GM12891 (cell line): ENCODE data around the gene PIGO.

Experiments
- DNase-seq: peaks from one replicate; pipeline ENCODE4 v3.0.0; 2011; ENCODE audit warnings: low spot score; ENCODE audit not compliant: insufficient read length
- FAIRE-seq: peaks from 2 replicates; lab custom pipeline; 2011; peaks lifted over from hg19 to GRCh38; lab: Jason Lieb, UNC
- PAX5 ChIP-seq: IDR thresholded peaks from 2 replicates; pipeline ENCODE4 v1.6.1; 2011; ENCODE audit warnings: low read length, moderate library complexity, mild to moderate bottlenecking; ENCODE audit not compliant: insufficient read depth, severe bottlenecking
- POLR2A ChIP-seq: IDR thresholded peaks from 2 replicates; pipeline ENCODE4 v1.6.1; 2011; ENCODE audit warnings: low read depth, low read length, control low read depth
- POLR2AphosphoS5 ChIP-seq: IDR thresholded peaks from 2 replicates; pipeline ENCODE4 v1.6.1; 2011; ENCODE audit warnings: low read depth, low read length, control low read depth
- POU2F2 ChIP-seq: IDR thresholded peaks from 2 replicates; pipeline ENCODE4 v1.6.1; 2011; ENCODE audit warnings: low read depth, mild to moderate bottlenecking, control low read depth, low read length, moderate library complexity
- SPI1 ChIP-seq: IDR thresholded peaks from 2 replicates; pipeline ENCODE4 v1.6.1; 2011; ENCODE audit warnings: low read depth, low read length, control low read depth
- TAF1 ChIP-seq: IDR thresholded peaks from 2 replicates; pipeline ENCODE4 v1.6.1; 2011; ENCODE audit warnings: low read depth, low read length, control low read depth

Gene PIGO

GRCh38 chr9:35097573-35097972 lies 1.2 kb upstream of the PIGO start:
- DNase-seq = no peak
- 0 out of 2 replicates have a peak, but pooled peaks have one; percentile 20 for TF ChIP-seq POLR2A
- no peak for TF ChIP-seq PAX5
- FAIRE-seq = no peak

- DNase-seq (no peak), FAIRE-seq (no peak)
- TF ChIP-seq POLR2A = no peak
Measured at GRCh38 chr9:35091536-35091935, 4.9 kb downstream of the PIGO start.

- TF ChIP-seq SPI1 (no peak), POLR2A (no peak), TAF1 (no peak), PAX5 (no peak), POLR2AphosphoS5 (no peak), POU2F2 (no peak)
- FAIRE-seq (no peak), DNase-seq (no peak)
Measured at GRCh38 chr9:35089434-35089833, 7.0 kb downstream of the PIGO start.

- FAIRE-seq = no peak
- DNase-seq = no peak
- TF ChIP-seq POU2F2 = no peak
- TF ChIP-seq POLR2AphosphoS5 = no peak
- no peak for TF ChIP-seq PAX5
- no peak for TF ChIP-seq TAF1
- TF ChIP-seq SPI1 = no peak
- TF ChIP-seq POLR2A = no peak
Measured at GRCh38 chr9:35085078-35085477, 11.3 kb downstream of the PIGO start.

- peak; percentile 99 for FAIRE-seq
- DNase-seq = peak; percentile 90
- peak; percentile 71; the same call in 1 of the 2 replicates for TF ChIP-seq POU2F2
- peak; percentile 28 for TF ChIP-seq SPI1
- peak; percentile 81 for TF ChIP-seq POLR2A
- TF ChIP-seq POLR2AphosphoS5 = peak; percentile 73
- TF ChIP-seq PAX5 = no peak
- peak; percentile 48; the same call in 1 of the 2 replicates for TF ChIP-seq TAF1
Measured at GRCh38 chr9:35079426-35080341, 16.7 kb downstream of the PIGO start, which contains the start of gene FANCG. FANCG (minus strand) TSS chr9:35079942; CDS start chr9:35079524, 418 bp downstream.

GRCh38 chr9:35079041-35079425 lies 17.4 kb downstream of the PIGO start:
- FAIRE-seq (peak; percentile 16), DNase-seq (no peak)
- no peak for TF ChIP-seq TAF1
- TF ChIP-seq PAX5 = no peak
- no peak for TF ChIP-seq POLR2A
- no peak for TF ChIP-seq SPI1
- TF ChIP-seq POLR2AphosphoS5 = no peak
- TF ChIP-seq POU2F2 = no peak

GRCh38 chr9:35078066-35078465 lies 18.3 kb downstream of the PIGO start:
- FAIRE-seq = no peak
- no peak for TF ChIP-seq PAX5
- no peak for TF ChIP-seq TAF1
- no peak for TF ChIP-seq POLR2AphosphoS5
- TF ChIP-seq POU2F2 = no peak
- TF ChIP-seq SPI1 = no peak
- no peak for DNase-seq

GRCh38 chr9:35076848-35077247 lies 19.5 kb downstream of the PIGO start:
- FAIRE-seq = no peak
- DNase-seq = no peak
- TF ChIP-seq TAF1 (no peak), SPI1 (no peak), PAX5 (no peak), POLR2AphosphoS5 (no peak), POU2F2 (no peak), POLR2A (no peak)

GRCh38 chr9:35075358-35075757 lies 21.0 kb downstream of the PIGO start:
- FAIRE-seq = no peak
- no peak for DNase-seq
- TF ChIP-seq TAF1 (no peak), PAX5 (no peak), POLR2AphosphoS5 (no peak), POLR2A (no peak), SPI1 (no peak), POU2F2 (no peak)
